GM23338 (cell line): ENCODE measurements around the gene ABHD14A. TPM values are rescaled to one million over a fixed set of nuclear protein-coding genes. Genes with fewer than 3 reads are reported as not detected.
A peak's percentile ranks its signal among the peaks of the same experiment; 100 is the strongest.

ENCODE experiments used
- ATAC-seq: fragments of 200-7000 bp; cut with Tn5 transposase; 3 replicates; pipeline ENCODE4 v1.9.1; 2020
- DNase-seq: peaks from one replicate; pipeline ENCODE4 v3.0.0-alpha.2; 2015; ENCODE audit warnings: low spot score
- H2AFZ ChIP-seq: fragments of 200-600 bp; sonication (generic); 2 replicates; pipeline ENCODE4 v1.8.0; 2016; ENCODE audit warnings: antibody characterized with exemption, mild to moderate bottlenecking, moderate library complexity
- H3F3A ChIP-seq: fragments of 200-600 bp; sonication (generic); replicated peaks from 2 replicates; pipeline ENCODE4 v1.8.0; 2017; ENCODE audit warnings: antibody characterized with exemption, mixed run types, low read depth
- H3K27ac ChIP-seq: fragments of 200-600 bp; sonication (generic); 2 replicates; pipeline ENCODE4 v1.6.1; 2016; ENCODE audit warnings: low read depth
- H3K27me3 ChIP-seq: fragments of 200-600 bp; sonication (generic); 2 replicates; pipeline ENCODE4 v1.8.0; 2016; ENCODE audit warnings: mild to moderate bottlenecking, mixed run types, moderate library complexity; ENCODE audit not compliant: insufficient read depth
- H3K36me3 ChIP-seq: fragments of 200-600 bp; sonication (generic); 2 replicates; pipeline ENCODE4 v1.8.0; 2016; ENCODE audit warnings: mild to moderate bottlenecking; ENCODE audit not compliant: insufficient read depth
- H3K4me1 ChIP-seq: fragments of 200-600 bp; sonication (generic); 2 replicates; pipeline ENCODE4 v1.8.0; 2016; ENCODE audit warnings: mild to moderate bottlenecking, moderate library complexity; ENCODE audit not compliant: insufficient read depth
- H3K4me2 ChIP-seq: fragments of 200-600 bp; sonication (generic); 2 replicates; pipeline ENCODE4 v1.7.1; 2017; ENCODE audit warnings: mixed run types
- H3K4me3 ChIP-seq: fragments of 200-600 bp; sonication (generic); 2 replicates; pipeline ENCODE4 v1.6.1; 2016; ENCODE audit warnings: mixed run types
- H3K79me2 ChIP-seq: fragments of 200-600 bp; sonication (generic); replicated peaks from 2 replicates; pipeline ENCODE4 v1.8.0; 2017; ENCODE audit warnings: mild to moderate bottlenecking; ENCODE audit not compliant: insufficient read depth
- H3K9me2 ChIP-seq: fragments of 200-600 bp; sonication (generic); 2 replicates; pipeline ENCODE4 v1.8.0; 2017; ENCODE audit not compliant: insufficient read depth
- H4K20me1 ChIP-seq: fragments of 200-600 bp; sonication (generic); replicated peaks from 2 replicates; pipeline ENCODE4 v1.8.0; 2017; ENCODE audit warnings: mild to moderate bottlenecking; ENCODE audit not compliant: insufficient read depth
- H3K27ac Mint-ChIP-seq: 2 replicates; pipeline ENCODE4 v1.8.0; 2020; ENCODE audit warnings: inconsistent platforms, mild to moderate bottlenecking, moderate library complexity, mixed read lengths
- H3K27me3 Mint-ChIP-seq: 3 replicates; pipeline ENCODE4 v1.8.0; 2022; ENCODE audit warnings: low read depth, mild to moderate bottlenecking, moderate library complexity, mixed read lengths, inconsistent platforms; ENCODE audit not compliant: insufficient read depth, poor library complexity
- H3K36me3 Mint-ChIP-seq: 3 replicates; pipeline ENCODE4 v1.8.0; 2021; ENCODE audit warnings: low read depth, mild to moderate bottlenecking, inconsistent platforms, moderate library complexity, mixed read lengths
- H3K4me1 Mint-ChIP-seq: 3 replicates; pipeline ENCODE4 v1.8.0; 2020; ENCODE audit warnings: mild to moderate bottlenecking, inconsistent platforms, mixed read lengths
- H3K4me3 Mint-ChIP-seq: 3 replicates; pipeline ENCODE4 v1.8.0; 2021; ENCODE audit warnings: moderate library complexity, mild to moderate bottlenecking, inconsistent platforms, mixed read lengths
- H3K9me3 Mint-ChIP-seq: 3 replicates; pipeline ENCODE4 v1.8.0; 2020; ENCODE audit warnings: moderate library complexity, mild to moderate bottlenecking, inconsistent platforms, mixed read lengths
- CTCF ChIP-seq, 2 experiments: fragments of 200-600 bp in 1 of 2; sonication (generic) in 1 of 2; conservative IDR thresholded peaks; 2 replicates each; pipeline versions ENCODE4 v1.5.1 to v1.6.1; 2016 to 2017; ENCODE audit warnings: antibody characterized with exemption in 2 of 2, low read depth in 2 of 2, mild to moderate bottlenecking in 2 of 2, moderate library complexity in 1 of 2
- EZH2 ChIP-seq: fragments of 200-600 bp; sonication (generic); IDR thresholded peaks from one replicate; pipeline ENCODE4 v1.8.0; 2017; ENCODE audit warnings: antibody characterized with exemption, mild to moderate bottlenecking, low read depth; ENCODE audit not compliant: unreplicated experiment
- NANOG ChIP-seq: IDR thresholded peaks from 2 replicates; pipeline ENCODE4 v1.6.1; 2016; ENCODE audit warnings: antibody characterized with exemption, borderline replicate concordance
- POLR2AphosphoS5 ChIP-seq: IDR thresholded peaks from 2 replicates; pipeline ENCODE4 v1.6.1; 2016; ENCODE audit warnings: antibody characterized with exemption, low read depth
- ZNF331 ChIP-seq: fragments of 250-450 bp; sonication (Bioruptor Pico); IDR thresholded peaks from 2 replicates; pipeline ENCODE4 v1.5.0; 2020; ENCODE audit warnings: low read depth, mild to moderate bottlenecking, moderate library complexity
- ZNF462 ChIP-seq: fragments of 250-450 bp; sonication (Bioruptor Pico); IDR thresholded peaks from 2 replicates; pipeline ENCODE4 v1.5.0; 2020; ENCODE audit warnings: mild to moderate bottlenecking, moderate library complexity
- polyA plus RNA-seq: library from polyadenylated mRNA; unstranded; fragments of >200 nt; fragmentation: Nextera tagmentation; extraction: Ambion mirVana; gene quantifications from 2 replicates; pipeline ENCODE4 v1.2.1, GENCODE V29; 2016
- total RNA-seq: library from RNA; depleted of rRNA; stranded (reverse); fragments of >200 nt; shearing (Covaris generic); gene quantifications from 2 replicates; pipeline ENCODE4 v1.2.3, GENCODE V29; 2014

ABHD14A gene
- total and polyA plus RNA-seq, 2 experiments from 2014 or later, result 7.8 to 12.7 TPM

- Histone ChIP-seq H3K36me3 (no peaks in the 10 kb centered on the region), H3K4me3 (no peak overlapping the region), H3K27me3 (peaks cover 34% of the 10 kb centered on the region), H3K9me2 (no peaks in the 10 kb centered on the region), H3K4me1 (peaks cover 1% of the 10 kb centered on the region; the same call in 1 of the 2 replicates), H2AFZ (no peak overlapping the region), H3F3A (0 out of 2 replicates have a peak, but pooled peaks cover 5% of the 10 kb centered on the region), H3K79me2 (no peaks in the 10 kb centered on the region), H3K27ac (no peak overlapping the region), H4K20me1 (no peaks in the 10 kb centered on the region; the same call in 1 of the 2 replicates), H3K4me2 (no peak overlapping the region)
- no peak overlapping the region for H3K4me3 Mint-ChIP-seq
- H3K36me3 Mint-ChIP-seq, result peaks cover 3% of the 10 kb centered on the region; the same call in 1 of the 3 replicates
- no peak overlapping the region for H3K27ac Mint-ChIP-seq
- DNase-seq, result no peak
- TF ChIP-seq ZNF331 (no peak), CTCF (conservative IDR thresholded peaks at IDR 0.05; ENCODE audit: low read depth in 2 of 2) (0 out of 4 replicates have a peak, but pooled peaks of 1 of the 2 experiments have one; percentile 5)
- peaks cover 10% of the 10 kb centered on the region; the same call in 2 of the 3 replicates for H3K4me1 Mint-ChIP-seq
- ATAC-seq, result no peak
- peaks cover 42% of the 10 kb centered on the region for H3K27me3 Mint-ChIP-seq
- H3K9me3 Mint-ChIP-seq, result no peaks in the 10 kb centered on the region
Observed at GRCh38 chr3:51958603-51959521, 16.0 kb upstream of the ABHD14A start.

- no peaks in the 10 kb centered on the region; the same call in 1 of the 2 replicates for H4K20me1 ChIP-seq
- Mint-ChIP-seq H3K27ac (no peak overlapping the region), H3K4me3 (no peak overlapping the region), H3K9me3 (no peaks in the 10 kb centered on the region), H3K4me1 (peaks cover 17% of the 10 kb centered on the region; the same call in 2 of the 3 replicates), H3K36me3 (peaks cover 3% of the 10 kb centered on the region; the same call in 1 of the 3 replicates), H3K27me3 (peaks cover 34% of the 10 kb centered on the region)
- H3F3A ChIP-seq, result 0 out of 2 replicates have a peak, but pooled peaks cover 5% of the 10 kb centered on the region
- H3K27ac ChIP-seq, result no peak overlapping the region
- H3K4me2 ChIP-seq, result no peak overlapping the region
- no peak for DNase-seq
- no peak overlapping the region for H3K4me3 ChIP-seq
- no peaks in the 10 kb centered on the region for H3K79me2 ChIP-seq
- H3K27me3 ChIP-seq, result peaks cover 26% of the 10 kb centered on the region
- no peak for TF ChIP-seq NANOG
- no peak for TF ChIP-seq EZH2
- no peak for TF ChIP-seq ZNF331
- no peak for ATAC-seq
- H3K36me3 ChIP-seq, result no peaks in the 10 kb centered on the region
- no peak overlapping the region for H2AFZ ChIP-seq
- no peaks in the 10 kb centered on the region for H3K9me2 ChIP-seq
- peaks cover 9% of the 10 kb centered on the region; the same call in 1 of the 2 replicates for H3K4me1 ChIP-seq
Observed at GRCh38 chr3:51959651-51960050, 15.2 kb upstream of the ABHD14A start.

DNA sequence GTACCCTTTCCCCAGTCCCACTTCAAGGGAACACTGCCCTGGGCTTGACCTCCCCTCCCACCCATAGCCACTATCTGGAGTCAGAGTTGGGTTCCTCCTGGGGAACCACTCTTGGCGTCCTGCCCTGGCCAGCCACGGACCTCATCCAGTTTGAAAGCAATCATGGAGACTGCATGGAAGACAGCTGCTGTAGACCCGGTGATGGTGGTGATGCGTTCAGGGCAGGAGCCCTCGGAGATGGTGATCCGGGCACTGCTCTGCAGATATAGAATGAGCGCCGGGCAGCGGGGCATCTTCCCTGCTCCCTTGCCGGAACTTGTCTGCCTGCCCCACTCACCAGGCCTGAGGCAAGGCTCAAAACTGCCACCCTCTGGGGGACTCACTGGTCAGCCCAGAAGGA, 14.5 kb upstream of the ABHD14A start:
- no peak overlapping the region for H3K4me3 Mint-ChIP-seq
- TF ChIP-seq POLR2AphosphoS5, result no peak
- TF ChIP-seq ZNF462 (CRISPR knock-in tag), result no peak

More for the DNA sequence above, 14.5 kb upstream of the ABHD14A start:
- no peak overlapping the region for H3K4me3 ChIP-seq
- DNase-seq, result no peak
- H4K20me1 ChIP-seq, result no peaks in the 10 kb centered on the region; the same call in 1 of the 2 replicates
- ATAC-seq, result no peak
- H3K27ac ChIP-seq, result no peak overlapping the region
- Mint-ChIP-seq H3K36me3 (peaks cover 7% of the 10 kb centered on the region; the same call in 2 of the 3 replicates), H3K27ac (no peak overlapping the region), H3K9me3 (no peaks in the 10 kb centered on the region; the same call in 2 of the 3 replicates), H3K27me3 (peaks cover 30% of the 10 kb centered on the region), H3K4me1 (peaks cover 24% of the 10 kb centered on the region)
- H2AFZ ChIP-seq, result no peak overlapping the region
- H3K36me3 ChIP-seq, result no peaks in the 10 kb centered on the region
- no peaks in the 10 kb centered on the region for H3K9me2 ChIP-seq
- no peaks in the 10 kb centered on the region for H3K79me2 ChIP-seq
- peaks cover 12% of the 10 kb centered on the region; the same call in 1 of the 2 replicates for H3K4me1 ChIP-seq
- H3F3A ChIP-seq, result 0 out of 2 replicates have a peak, but pooled peaks cover 5% of the 10 kb centered on the region
- peaks cover 19% of the 10 kb centered on the region for H3K27me3 ChIP-seq
- H3K4me2 ChIP-seq, result no peak overlapping the region
